Stimulated activated CD8-positive, alpha-beta memory T cell treated with anti-CD3 and anti-CD28 coated beads, Interleukin-2, amount 100 ng/mL, for 1 hour (primary cell): ENCODE measurements around the gene IMMT.
A peak's percentile ranks its signal among the peaks of the same experiment; 100 is the strongest.
"Not testable (repeated sequence)": the region's sequence is repeated elsewhere in the genome, so short reads cannot be mapped to it uniquely, and the experiment has no call there.

Source experiments
- DNase-seq, 2 donors: peaks; one replicate each; pipeline ENCODE4 v3.0.0-alpha.2; 2020; ENCODE audit warnings: low read depth in 2 of 2

The IMMT gene

DNA sequence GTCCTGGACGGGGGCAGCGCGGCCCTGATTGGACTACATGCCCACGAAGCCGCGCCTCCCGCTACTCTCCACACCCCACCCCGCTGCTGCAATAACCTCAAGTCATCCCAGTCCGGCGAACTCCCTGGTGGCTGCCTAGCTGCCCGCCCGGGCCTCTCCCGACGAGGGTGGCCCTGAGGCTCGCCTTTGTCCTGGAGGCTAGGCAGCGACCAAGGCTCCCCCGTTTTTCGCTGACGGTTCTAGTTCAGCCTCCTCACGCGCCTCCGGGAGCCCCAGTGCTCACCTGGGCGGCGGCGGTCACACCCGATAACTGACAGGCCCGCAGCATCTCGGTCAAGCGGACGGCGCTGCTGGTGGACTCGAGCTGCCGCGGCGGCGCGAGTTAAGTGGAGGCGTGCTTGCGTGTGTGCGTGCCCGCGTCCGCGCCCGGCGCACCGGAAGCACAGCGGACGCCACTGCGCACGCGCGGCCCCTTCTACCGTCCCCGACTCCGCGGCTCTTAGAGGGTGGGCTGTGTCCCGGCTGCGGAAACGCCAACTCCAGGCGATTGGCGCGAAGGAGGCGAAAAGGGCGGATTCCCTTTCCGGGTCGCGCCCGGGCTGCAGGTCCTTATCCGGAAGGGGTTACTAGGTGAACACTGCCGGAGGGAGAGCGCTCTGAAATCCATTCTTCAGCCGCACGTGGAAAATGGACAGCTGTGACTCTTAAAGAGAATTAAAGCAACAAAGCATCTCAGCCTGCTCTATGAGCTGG lies at the start of gene IMMT:
IMMT (minus strand) TSS at position 408 of the 753 bp plus-strand sequence; CDS start at position 328, 80 bp downstream.
- DNase-seq: peak; percentile 79 to 89

DNA sequence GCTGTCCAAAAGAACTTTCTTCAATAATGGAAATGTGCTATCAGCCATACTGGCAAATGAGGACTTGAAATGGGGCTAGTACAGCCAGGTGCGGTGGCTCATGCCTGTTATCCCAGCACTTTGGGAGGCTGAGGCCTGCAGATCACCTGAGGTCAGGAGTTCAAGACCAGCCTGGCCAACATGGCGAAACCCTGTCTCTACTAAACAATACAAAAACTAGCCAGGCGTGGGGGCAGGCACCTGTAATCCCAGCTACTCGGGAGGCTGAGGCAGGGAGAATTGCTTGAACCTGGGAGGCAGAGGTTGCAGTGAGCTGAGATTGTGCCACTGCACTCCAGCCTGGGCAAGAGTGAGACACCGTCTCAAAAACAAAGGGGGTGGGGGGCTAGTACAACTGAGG lies 49.5 kb upstream of the IMMT start:
- not testable (repeated sequence) for DNase-seq

DNA sequence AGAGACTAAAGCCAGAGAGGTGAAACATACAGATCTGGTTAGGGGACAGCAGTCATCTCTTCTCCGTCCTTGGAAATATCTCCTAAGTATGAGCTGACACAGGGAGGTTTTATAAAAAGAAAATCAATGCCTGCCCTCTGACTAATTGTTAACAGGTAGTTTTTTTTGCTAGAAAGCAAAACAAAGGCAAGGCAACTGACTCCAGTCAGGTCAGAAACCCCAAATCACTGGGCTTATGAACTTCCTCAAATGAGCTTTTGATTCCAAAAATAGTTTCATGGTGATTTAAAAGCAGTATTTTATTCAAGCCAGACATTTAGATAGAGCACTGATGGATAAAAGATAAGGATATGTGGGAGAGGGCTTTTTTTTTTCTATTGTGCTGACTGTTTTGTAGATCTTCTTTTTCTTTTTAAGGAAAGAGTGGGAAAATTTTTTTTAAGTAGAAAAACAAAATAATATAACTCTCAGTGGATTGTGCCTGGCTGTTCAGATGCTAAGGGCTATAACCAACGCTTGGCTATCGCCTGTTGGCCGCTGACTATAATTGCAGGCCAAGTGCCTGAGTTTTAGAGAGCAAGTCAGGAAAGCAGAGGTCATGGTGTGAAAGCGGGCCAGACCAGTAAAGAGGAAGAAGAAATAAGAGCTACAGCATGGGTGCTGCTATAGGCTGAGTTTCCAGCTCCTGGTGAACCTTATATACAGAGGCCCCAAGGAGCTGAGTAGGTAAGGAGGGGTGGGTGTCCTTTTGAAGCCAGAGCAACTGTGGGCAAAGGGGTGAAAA lies 48.9 kb upstream of the IMMT start:
- DNase-seq: no peak

DNA sequence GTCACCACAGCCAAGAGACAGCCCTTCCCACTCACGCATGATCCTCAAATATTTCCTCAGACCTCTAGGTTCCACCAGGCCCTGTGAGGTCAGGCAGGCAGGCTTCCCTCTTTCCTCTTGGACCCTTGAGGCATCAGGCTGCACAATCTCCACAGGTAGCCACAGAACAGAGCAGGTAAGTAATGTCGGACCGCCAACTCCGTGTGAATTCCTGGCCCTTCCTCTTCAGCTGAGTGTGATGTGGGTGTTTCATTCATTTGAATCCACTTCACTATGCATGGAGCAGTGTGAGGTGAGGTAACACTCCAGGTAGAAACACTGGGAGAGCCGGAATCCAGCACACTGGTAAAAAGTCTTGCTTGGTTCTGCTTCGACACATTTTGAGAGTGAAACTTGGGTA lies 48.0 kb upstream of the IMMT start:
- no peak for DNase-seq

DNA sequence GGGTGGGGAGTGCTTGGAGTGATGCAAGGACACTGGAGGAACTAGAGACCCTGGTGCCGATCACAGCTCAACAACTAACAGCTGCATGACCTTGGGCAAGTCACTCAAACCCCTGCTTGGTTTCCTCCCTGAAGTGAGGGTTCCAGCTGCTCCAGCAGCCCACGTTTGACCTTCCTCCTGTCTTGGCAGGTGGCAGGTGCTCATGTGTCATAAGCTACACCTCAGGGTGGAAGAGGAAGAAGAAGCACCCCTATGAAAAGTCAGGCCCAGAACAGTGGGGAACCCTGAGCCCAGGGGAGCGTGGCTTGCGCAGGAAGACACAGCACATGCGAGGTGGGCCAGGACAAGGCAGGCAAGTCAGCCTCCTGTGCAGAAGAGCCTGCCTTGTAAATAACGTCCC lies 46.3 kb upstream of the IMMT start:
- no peak for DNase-seq

DNA sequence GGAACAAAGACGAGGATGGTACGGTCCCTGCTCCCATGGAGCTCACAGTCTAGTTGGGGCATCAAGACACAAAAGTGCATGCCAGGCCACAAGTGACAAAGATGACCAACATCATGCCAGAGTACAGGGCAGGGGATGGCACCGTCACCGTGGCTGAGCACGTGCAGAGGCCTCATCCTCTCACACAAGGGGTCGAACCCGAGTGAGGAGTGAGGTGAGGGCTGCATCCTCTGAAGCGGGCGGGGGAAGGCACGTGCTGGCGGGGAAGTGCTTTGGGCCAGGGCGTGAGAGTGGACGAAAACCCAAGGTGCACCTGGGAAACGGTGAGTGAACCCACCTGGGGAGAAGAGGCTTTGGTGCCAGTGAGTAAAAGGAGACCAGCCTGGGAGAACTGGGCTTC lies 45.0 kb upstream of the IMMT start:
- no peak for DNase-seq

DNA sequence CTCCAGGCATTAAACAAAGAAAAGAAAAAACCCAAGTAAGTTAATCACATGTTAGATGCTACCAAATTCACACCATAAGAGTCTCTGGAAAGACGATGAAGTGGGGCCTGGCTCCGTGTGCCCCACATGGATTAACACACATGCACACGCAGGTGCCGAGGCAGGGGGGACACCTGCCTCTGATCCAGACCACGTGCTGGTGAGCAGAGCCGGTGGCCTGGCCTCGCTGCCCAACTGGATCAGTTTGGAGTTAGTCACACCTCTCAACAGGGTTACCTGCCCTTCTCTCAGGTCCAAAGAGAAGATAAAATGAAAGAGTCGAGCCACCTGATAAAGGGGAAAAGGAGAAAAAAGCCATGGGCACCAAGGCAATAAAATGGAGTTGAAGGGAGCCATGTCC lies 44.5 kb upstream of the IMMT start:
- DNase-seq: no peak

DNA sequence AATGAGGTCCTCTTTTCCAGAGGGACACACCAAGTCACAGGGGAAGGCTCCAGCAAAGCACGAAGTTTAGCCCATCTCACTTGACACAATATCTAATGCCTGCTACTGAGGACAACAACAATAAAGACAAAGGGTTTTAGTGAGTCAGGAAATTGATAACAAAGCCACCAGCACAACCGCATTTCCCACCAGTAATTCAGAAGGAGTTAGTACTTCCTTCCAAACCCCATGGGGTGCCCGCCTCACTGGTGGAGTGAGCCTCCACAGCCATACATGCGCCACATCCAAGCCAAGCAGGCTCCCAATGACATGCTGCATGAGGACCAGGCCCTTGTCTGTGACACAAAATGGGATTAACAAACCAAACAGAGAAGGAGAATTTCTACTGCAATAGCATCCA lies 44.1 kb upstream of the IMMT start:
- no peak for DNase-seq

DNA sequence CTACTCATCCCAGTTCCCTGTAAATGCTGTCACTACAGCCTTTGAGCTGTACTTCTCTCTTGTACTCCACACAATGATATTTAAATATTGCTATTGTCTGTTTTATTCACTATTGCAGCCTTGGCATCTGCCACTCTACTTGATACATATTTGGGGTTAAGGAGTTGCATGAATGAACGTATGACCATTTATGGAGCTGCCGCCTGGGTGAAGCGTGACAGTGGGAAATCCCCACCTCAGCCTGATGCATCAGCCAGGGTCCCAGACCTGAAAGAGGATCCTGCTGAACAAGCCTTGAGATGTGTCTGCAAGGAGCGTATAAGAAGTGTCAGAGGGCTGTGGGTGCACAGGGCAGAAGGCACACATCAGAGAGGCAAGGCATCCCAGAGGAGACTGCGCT lies 43.1 kb upstream of the IMMT start:
- DNase-seq: peak in 1 of 2 donors; percentile 9

DNA sequence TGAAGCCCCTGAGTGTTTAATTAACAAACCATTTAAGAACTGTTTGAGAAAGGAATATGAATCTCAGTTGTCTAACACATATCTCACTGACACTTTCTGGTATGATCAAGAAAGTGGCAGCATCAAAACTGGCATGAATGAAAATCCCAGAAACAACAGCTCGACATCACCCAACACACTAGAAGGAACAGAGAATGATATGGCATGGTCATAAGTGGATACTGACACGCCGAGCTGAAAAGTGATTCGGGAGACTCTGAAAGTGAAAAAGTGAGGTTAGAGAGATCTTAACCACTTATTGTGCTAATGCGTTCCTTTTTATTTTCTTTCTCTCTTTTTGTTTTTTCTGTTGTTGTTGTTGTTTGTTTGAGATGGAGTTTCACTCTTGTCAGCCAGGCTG lies 41.9 kb upstream of the IMMT start:
- DNase-seq: no peak

DNA sequence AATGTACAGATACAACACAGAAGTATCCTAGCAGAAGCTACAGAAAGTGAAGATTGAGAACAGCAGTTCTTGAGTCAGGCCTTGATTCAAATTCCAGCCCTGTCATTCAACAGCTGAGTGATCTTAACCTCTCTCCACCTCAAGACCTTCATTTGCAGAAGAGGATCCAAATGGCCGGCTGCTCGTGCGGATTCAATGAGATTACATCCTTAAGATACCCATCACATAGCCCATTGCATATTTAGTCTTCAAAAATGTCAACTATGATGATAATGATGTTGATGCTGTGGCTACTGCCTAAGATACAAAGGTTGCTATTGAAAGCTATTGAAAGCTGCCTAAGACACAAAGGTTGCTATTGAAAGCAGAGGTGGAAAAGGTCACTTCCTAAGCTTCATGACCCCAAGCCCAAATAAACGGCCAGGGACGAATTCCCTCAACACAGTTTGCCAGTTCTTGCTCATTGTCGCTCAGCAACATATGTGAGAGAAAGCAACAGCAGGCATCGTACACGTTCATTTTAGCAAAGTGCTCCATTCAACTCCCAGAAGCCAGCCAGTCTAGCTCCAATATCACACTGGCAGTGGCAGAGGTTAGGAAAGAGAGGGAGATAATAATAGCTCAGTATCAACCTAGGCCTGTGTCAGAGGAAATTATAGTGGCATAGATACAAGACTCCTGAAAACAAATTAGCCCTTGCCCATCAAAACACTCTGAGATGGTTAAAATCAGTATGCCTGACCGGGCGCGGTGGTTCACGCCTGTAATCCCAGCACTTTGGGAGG lies 40.1 kb upstream of the IMMT start:
- no peak for DNase-seq

DNA sequence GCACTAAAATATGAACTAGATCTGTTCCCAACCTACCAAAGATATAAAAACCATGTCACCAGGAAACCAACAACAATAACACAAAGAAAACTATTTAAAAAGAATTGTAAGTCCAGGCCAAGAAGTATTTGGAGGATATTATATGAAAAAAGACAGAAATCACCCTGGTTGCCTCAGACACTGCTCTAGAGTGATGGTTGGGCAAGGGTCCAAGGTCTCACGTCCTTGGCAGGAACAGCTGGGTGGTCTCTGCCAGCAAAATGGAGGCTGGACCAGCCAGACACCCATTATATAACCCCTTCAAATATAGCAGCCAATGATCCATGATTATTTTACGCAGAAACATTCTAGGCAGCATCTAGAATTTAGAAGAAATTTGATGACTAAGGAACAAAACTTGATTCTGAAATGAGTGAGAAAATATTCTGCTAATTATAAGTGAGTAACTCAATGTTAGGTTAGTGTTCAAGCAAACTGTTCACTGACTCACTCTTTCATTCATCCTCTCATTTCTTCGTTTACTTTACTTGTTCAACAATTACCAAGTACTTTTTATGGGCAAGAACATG lies 39.4 kb upstream of the IMMT start:
- DNase-seq: no peak

DNA sequence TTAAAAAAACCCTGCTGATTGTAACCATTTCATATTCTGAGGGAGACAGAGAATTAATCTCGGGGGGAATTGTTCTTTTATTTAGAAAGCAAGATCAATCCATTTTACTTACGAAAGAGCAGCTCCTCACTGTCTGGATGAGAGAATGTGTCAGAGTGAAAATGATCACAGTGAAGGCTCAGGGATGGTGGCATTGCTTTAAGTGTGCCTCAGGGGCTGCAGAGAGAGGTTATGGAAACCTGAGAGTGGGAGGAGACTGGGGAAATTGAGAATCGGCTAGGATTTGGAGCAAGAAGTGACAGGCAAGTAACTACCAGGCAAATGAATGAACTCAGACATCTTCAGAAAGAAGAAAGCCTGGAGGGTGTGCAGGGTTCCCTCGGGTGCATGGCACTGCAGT lies 38.2 kb upstream of the IMMT start:
- no peak for DNase-seq

DNA sequence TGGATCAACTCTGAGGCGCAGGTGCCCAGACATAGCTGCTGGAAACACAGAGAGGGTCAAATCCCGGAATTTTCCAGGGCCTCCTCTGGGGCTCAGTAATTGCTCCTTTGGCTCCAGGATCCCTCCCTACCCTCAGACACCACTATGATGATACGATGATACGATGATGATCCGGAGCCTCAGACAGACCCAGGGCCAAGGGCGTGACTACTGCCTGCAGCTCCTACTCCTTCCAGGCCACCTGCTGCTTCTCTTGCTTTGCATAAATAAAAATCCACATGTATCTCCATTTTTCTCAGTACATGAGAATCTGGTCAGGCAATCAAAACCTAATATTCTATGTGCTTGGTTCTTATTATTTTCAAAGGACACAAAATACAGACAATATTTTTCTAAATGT lies 37.6 kb upstream of the IMMT start:
- no peak for DNase-seq

DNA sequence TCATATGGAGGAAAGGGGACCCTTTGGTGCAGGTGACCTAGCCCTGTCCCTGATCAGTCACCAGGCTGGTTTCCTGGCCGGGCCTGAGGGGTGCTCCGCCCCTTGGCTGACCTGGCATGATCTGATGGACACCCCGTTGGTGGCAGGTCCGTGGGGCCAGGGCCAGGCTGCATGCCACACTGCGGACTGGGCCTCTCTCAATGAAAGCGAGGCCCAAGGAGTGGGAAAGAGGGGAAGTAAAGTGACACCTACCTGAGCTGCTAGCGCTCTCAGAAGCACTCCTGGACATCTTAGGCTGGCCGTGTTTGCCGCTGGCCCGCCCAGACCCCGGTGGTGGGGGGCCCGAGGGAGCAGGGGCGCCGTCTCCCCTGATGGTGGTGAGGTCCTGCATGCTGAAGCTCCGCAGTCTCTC lies 37.1 kb upstream of the IMMT start:
- DNase-seq: no peak

DNA sequence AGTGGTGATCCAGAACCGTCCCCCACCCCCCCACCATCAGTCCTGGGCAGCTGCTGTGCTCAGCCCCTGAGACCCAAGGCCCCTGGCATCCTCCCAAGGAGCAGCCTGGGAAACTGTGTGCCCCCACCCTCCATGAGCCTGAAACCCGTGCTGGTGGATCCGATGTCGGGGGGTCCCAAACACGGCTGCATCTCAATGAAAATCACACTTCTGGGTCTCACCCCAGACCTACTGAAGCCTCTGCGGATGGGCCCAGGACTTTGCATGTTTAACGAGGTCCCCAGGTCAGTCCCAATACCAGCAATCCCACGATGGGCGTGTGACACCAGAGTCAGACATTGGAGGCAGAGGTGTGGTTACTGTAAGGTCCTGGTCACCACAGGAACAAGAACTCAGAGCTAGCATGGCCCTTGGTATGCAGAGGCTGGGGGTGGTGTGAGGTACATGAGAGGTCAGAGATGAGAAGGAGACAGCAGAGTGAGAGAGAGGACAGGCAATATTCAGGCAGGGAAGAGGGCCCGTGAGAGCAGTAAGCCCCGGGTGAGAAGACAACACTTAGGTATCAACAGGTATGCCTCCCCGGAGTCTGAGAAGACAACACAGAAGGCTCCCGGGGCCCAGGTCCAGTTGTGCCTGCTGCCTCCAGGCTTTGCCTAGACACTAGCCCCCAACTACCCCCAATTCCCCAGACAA lies 36.6 kb upstream of the IMMT start:
- DNase-seq: no peak

DNA sequence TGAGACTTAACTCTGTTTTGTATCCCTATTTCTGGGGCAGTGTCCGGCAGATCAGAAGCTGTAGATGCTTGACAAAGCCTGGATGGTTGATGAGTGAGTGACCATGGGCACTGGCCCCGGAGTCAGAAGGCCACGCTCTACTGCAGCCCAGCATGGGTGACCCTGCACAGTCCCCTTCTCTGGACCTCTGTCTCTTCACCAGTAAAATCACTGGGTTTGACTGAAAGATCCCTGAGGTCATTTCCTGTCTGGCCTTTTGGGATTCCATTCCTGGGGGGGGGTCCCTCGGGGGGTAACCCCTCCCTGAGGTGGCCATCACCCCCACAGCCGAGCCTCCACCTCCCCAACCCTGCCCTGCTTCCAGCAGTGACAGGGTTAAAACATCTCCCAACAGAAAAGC lies 35.7 kb upstream of the IMMT start:
- no peak for DNase-seq

DNA sequence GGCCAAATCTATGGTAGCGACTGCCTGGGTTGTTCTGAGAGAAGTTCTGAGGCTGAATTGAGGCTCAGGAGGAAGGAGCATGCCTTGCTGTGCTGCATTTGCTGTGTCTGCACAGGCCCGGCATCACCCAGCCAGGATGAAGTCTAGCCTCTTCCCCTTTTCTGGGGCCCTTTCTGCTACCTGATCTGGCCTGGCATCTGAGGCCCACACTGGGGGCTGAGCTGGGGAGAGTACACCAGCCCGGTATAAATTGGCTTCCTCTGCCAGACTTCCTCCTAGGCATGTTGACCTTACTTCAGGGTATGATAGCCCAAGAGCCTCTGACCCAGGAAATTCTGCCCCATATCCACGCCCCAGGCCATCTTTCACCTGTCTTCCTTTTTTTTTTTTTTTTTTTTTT lies 34.0 kb upstream of the IMMT start:
- no peak for DNase-seq

DNA sequence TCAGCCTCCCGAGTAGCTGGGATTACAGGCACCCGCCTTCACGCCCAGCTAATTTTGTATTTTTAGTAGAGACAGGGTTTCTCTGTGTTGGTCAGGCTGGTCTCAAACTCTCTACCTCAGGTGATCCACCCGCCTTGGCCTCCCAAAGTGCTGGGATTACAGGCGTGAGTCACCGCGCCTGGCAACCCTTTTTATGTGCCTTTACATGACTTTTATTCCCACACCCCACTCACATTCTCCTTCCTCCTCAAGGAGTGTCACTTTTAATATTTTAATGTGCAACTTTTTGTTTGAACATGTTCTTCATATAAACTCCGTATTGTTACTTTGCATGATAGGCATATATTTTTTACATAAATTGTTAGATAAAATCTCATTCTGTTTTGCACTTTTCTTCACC lies 33.3 kb upstream of the IMMT start:
- not testable (repeated sequence) for DNase-seq

DNA sequence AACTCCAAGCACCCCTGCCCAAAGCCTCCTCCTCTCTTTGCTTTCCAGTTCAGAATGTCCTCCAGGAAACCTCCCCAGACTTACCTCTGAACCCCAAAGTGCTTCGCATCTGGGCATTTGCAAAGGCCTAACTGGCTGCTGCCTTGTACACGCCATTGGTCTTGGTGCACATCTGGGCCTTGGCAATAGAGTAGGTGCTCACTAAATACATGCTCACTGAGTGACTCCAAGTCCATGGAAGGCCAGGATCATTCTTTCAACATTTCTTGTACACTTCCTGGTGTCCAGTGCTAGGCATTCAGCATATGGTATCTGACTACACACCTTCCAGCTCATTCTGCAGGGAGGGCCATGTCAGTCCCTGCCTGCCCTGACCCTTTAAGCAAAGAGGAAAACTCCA lies 32.4 kb upstream of the IMMT start:
- DNase-seq: no peak

DNA sequence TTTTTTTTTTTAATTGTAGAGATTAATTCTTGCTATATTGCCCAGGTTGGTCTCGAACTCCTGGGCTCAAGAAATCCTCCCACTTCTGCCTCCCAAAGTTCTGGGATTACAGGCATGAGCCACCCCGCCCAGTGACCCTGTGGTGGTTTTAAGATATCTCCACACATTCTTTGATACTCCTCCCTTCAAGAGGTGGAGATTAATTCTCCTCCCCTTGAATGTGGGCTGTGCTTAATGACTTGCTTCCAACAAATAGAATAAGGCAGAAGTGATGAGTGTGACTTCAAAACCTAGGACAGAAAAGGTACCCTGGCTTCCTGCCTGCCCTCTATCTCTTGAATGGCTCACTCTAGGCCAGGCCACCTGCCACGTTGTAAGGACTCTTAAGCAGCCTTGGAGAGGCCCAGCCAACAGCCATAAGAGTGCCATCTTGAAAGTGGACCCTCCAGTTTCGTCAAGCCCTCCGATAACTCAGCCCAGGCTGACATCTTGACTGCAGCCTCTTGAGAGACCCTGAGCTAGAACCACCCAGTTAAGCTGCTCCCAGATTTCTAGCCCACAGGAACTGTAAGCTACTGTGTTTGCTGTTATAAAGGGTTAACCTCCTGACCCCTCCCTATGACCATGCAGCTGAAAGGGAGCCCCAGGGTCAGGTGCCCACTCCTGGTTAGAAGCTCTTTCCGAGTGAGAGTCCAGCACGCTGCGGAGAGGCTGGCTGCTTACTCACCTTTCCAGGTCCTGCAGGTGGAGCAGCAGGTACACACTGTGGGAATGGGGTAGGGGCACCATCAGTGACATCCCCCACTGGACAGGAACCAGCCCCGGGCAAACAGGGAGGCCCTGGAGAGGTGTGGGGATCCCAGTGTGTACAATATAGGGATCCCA lies 31.6 kb upstream of the IMMT start:
- DNase-seq: no peak
